Lung (tissue), 12 donors: Measurements from ENCODE around the gene CMTM2. TPM values are rescaled to one million over a fixed set of nuclear protein-coding genes. Genes with fewer than 3 reads are reported as not detected.

Experiments used
- ATAC-seq: fragments of 200-7000 bp; cut with Tn5 transposase; one replicate; pipeline ENCODE4 v1.9.1; 2020; ENCODE audit warnings: moderate number of reproducible peaks; ENCODE audit not compliant: insufficient read depth, low FRiP score
- DNase-seq, 3 donors: peaks; one replicate each; pipeline ENCODE4 v3.0.0-alpha.2; 2013 to 2017
- H3K27ac ChIP-seq, 2 donors: one replicate each; pipeline ENCODE4 v1.5.1; 2013; ENCODE audit warnings: mild to moderate bottlenecking in 2 of 2, moderate library complexity in 2 of 2, control low read depth in 1 of 2, inconsistent platforms in 1 of 2, low read depth in 1 of 2, low read length in 1 of 2
- H3K27me3 ChIP-seq, 3 donors: one replicate each; pipeline ENCODE4 v1.5.1; 2013; ENCODE audit warnings: low read length in 2 of 3; ENCODE audit not compliant: control insufficient read depth in 3 of 3, insufficient read depth in 3 of 3
- H3K36me3 ChIP-seq, 4 donors: one replicate each; pipeline ENCODE4 v1.5.1; 2013; ENCODE audit warnings: low read length in 4 of 4, mild to moderate bottlenecking in 1 of 4, moderate library complexity in 1 of 4; ENCODE audit not compliant: control insufficient read depth in 4 of 4, insufficient read depth in 4 of 4
- H3K4me1 ChIP-seq, 5 donors: one replicate each; pipeline ENCODE4 v1.5.1; 2013; ENCODE audit warnings: low read length in 5 of 5, mild to moderate bottlenecking in 2 of 5, moderate library complexity in 1 of 5; ENCODE audit not compliant: control insufficient read depth in 5 of 5, insufficient read depth in 5 of 5
- H3K4me3 ChIP-seq: one replicate; pipeline ENCODE4 v1.5.1; 2013; ENCODE audit warnings: mild to moderate bottlenecking, control low read depth, moderate library complexity
- H3K9ac ChIP-seq, 2 donors: one replicate each; pipeline ENCODE4 v1.5.1; 2013; ENCODE audit warnings: low read length in 2 of 2, control low read depth in 1 of 2; ENCODE audit not compliant: insufficient read depth in 1 of 2
- H3K9me3 ChIP-seq, 4 donors: one replicate each; pipeline ENCODE4 v1.5.1; 2013; ENCODE audit warnings: low read length in 3 of 4, mild to moderate bottlenecking in 1 of 4, moderate library complexity in 1 of 4; ENCODE audit not compliant: control insufficient read depth in 4 of 4, insufficient read depth in 3 of 4
- WGBS, 2 donors: extraction: QIAGEN DNeasy Blood & Tissue Kit; methylation state at CpG; one replicate each; pipeline ENCODE4 v1.1.7; 2013; 5-methylcytosine and 5-hydroxymethylcytosine counted together
- polyA plus RNA-seq, 2 donors: library from polyadenylated mRNA; stranded (reverse); fragments of 200-250 nt; gene quantifications; one replicate each; pipeline ENCODE4 v1.2.1, GENCODE V29; 2013
- total RNA-seq, 2 donors: library from RNA; depleted of rRNA in 1 of 2; stranded (reverse); fragments of >200 nt in 1 of 2; gene quantifications; one replicate each; pipeline ENCODE4 v1.2.1, GENCODE V29; 2014 to 2021
- TF ChIP-seq, protein P1 (sequence below): IDR thresholded peaks from 2 replicates; pipeline ENCODE4 v1.5.1; 2012; ENCODE audit warnings: mild to moderate bottlenecking; ENCODE audit errors: control extremely low read depth, extremely low read depth
- donor health status: control.
- donor health status: control.
- donor health status: Bipolar disorder and iron deficiency.
- donor health status: healthy.
- donor health status: DM: yes; HTN: yes; CAD: no.

Gene CMTM2
- total and polyA plus RNA-seq, 4 donors: 2.0 to 14.1 (median 3.0) TPM

DNA sequence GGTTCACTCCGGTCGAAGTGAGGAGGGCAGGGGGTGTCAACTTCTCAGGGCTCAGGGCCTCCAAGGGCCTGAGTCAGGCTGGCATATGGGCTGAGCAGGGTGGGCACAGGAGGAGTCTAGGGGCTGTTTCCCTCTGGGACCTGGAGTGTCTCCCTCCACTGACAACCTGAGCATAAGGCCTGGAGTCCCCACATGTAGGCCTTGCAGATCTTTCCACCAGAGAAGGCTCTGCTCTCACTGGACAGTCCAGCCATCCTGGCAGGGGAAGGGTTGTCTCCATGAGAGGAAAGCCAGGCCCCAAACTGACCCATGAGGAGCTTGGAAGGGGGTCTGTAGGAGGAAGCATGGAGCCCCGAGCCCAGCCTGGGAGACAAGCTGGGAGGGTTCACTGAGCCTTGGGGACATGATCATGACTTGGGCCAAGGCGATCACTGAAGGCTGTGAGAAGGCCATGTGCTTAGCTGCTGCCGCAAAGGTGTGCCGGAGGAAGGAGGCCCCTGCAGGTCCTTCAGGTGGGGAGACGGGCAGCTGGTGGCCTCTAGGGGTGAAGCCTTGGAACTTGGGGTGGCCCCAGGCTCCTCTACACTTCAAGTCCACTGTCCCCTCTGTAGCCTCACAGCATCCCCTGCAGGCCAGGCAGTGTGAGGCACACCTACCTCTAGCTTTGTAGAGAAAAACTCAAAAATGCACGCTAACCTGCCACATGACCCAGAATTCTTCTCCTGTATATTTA, 9.9 kb downstream of the CMTM2 start:
- ATAC-seq (peak; percentile 87), DNase-seq (no peak)
- H3K9me3 ChIP-seq: peaks cover 0 to 2% (median 0%) of the 10 kb centered on the region in 4 donors
- TF ChIP-seq, protein P1, sequence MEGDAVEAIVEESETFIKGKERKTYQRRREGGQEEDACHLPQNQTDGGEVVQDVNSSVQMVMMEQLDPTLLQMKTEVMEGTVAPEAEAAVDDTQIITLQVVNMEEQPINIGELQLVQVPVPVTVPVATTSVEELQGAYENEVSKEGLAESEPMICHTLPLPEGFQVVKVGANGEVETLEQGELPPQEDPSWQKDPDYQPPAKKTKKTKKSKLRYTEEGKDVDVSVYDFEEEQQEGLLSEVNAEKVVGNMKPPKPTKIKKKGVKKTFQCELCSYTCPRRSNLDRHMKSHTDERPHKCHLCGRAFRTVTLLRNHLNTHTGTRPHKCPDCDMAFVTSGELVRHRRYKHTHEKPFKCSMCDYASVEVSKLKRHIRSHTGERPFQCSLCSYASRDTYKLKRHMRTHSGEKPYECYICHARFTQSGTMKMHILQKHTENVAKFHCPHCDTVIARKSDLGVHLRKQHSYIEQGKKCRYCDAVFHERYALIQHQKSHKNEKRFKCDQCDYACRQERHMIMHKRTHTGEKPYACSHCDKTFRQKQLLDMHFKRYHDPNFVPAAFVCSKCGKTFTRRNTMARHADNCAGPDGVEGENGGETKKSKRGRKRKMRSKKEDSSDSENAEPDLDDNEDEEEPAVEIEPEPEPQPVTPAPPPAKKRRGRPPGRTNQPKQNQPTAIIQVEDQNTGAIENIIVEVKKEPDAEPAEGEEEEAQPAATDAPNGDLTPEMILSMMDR: peak; percentile 65
- 70 to 89% methylated on average over 8 of the region's 8 CpGs for WGBS, 2 donors
- no peak overlapping the region for H3K4me3 ChIP-seq
- no peak overlapping the region for H3K9ac ChIP-seq
- H3K36me3 ChIP-seq: no peaks in the 10 kb centered on the region
- H3K27me3 ChIP-seq: no peaks in the 10 kb centered on the region
- H3K4me1 ChIP-seq: peaks cover 0 to 9% (median 0%) of the 10 kb centered on the region in 5 donors
- H3K27ac ChIP-seq: no peak overlapping the region

DNA sequence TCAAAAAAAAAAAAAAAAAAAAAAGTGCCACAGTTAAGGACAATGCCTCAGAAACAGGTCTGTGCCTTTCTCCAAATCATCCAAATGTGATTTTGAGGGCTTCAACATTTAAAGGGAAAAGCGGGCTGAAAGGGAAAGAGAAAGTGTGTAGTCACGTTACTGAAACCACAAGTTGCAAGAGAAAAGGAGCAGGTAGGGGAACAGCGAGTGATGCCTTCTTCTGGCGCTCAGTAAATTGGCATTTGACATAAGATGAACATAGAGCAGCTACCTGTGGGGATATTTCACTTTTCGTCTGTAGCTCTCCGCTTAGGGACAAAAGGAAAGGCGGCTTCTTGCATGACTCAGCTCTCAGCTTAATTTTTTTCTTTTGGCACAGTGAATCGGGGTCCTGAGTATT, 11.1 kb downstream of the CMTM2 start:
- Histone ChIP-seq H3K4me3 (no peak overlapping the region), H3K27ac (no peak overlapping the region), H3K4me1 (peaks cover 0 to 9% (median 0%) of the 10 kb centered on the region in 5 donors), H3K27me3 (no peaks in the 10 kb centered on the region), H3K9ac (no peak overlapping the region), H3K36me3 (no peaks in the 10 kb centered on the region), H3K9me3 (peaks cover 0 to 2% (median 0%) of the 10 kb centered on the region in 4 donors)
- WGBS, 2 donors: 26 to 63% methylated on average over 8 of the region's 8 CpGs
- DNase-seq (no peak), ATAC-seq (no peak)
- TF ChIP-seq, protein P1: no peak

DNA sequence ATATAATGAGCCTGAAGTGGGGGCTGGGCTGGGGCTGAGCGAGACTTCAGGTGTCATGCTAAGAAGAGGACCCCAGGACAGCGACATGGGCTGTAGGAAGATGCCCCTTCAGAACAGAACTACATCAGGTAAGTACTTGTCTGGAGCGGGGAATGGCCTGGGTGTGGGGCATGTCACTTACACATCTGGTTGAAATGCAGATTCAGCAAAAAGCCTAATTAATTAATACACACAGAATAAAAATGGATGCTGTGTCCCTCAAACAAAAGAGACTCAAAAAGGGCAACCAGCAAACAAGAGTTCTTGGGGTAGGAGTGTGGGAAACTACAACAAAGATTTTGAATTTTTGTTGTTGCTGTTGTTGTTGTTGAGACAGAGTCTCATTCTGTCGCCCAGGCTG, 11.8 kb downstream of the CMTM2 start:
- WGBS, 2 donors: 95 to 97% methylated on average over 4 of the region's 4 CpGs
- DNase-seq (no peak), ATAC-seq (no peak)
- TF ChIP-seq, protein P1: no peak
- Histone ChIP-seq H3K4me1 (peaks cover 0 to 7% (median 0%) of the 10 kb centered on the region in 5 donors), H3K9me3 (peaks cover 0 to 2% (median 0%) of the 10 kb centered on the region in 4 donors), H3K27ac (no peak overlapping the region), H3K9ac (no peak overlapping the region), H3K4me3 (no peak overlapping the region), H3K27me3 (no peaks in the 10 kb centered on the region), H3K36me3 (no peaks in the 10 kb centered on the region)
